IMR-90 (cell line): ENCODE data around the gene ACOX3. TPM values are rescaled to one million over a fixed set of nuclear protein-coding genes. Genes with fewer than 3 reads are reported as not detected.

Experiments used
- ATAC-seq: fragments of 200-7000 bp; cut with Tn5 transposase; 2 replicates; pipeline ENCODE4 v1.9.1; 2020; ENCODE audit warnings: low read depth, mild to moderate bottlenecking, moderate library complexity
- BruUV-seq: library from RNA; stranded (reverse); fragments of 400-500 nt; replicated peaks from 2 replicates; lab custom pipeline; 2021; lab: Mats Ljungman, UMichigan
- CTCF ChIA-PET: fragments of 300-600 bp; formaldehyde crosslinking; extraction: SDS; loops from one replicate; lab custom pipeline; 2021; ENCODE audit warnings: antibody characterized with exemption; lab: Yijun Ruan, JAX
- POLR2A ChIA-PET: fragments of 300-600 bp; sonication (Branson Sonifier 250); formaldehyde crosslinking; loops from one replicate; lab custom pipeline; 2022; ENCODE audit warnings: antibody characterized with exemption; ENCODE audit not compliant: unreplicated experiment; lab: Charles Lee
- DNase-seq: peaks from one replicate; pipeline ENCODE4 v3.0.0; 2013
- H2AFZ ChIP-seq: replicated peaks from 2 replicates; pipeline ENCODE3; 2013; ENCODE audit warnings: low read length, mild to moderate bottlenecking; ENCODE audit not compliant: poor library complexity
- H2AK5ac ChIP-seq: 2 replicates; pipeline ENCODE4 v1.6.1; 2013; ENCODE audit warnings: low read depth, low read length, inconsistent platforms
- H2AK9ac ChIP-seq: replicated peaks from 2 replicates; pipeline ENCODE3; 2013; ENCODE audit warnings: mild to moderate bottlenecking, low read depth, low read length, moderate library complexity; ENCODE audit not compliant: poor library complexity
- H2BK120ac ChIP-seq: 2 replicates; pipeline ENCODE4 v1.6.1; 2013; ENCODE audit warnings: low read depth, low read length, inconsistent platforms
- H2BK15ac ChIP-seq: 3 replicates; pipeline ENCODE4 v1.6.1; 2013; ENCODE audit warnings: low read depth, low read length, inconsistent platforms
- H2BK20ac ChIP-seq: 2 replicates; pipeline ENCODE4 v1.6.1; 2013; ENCODE audit warnings: low read depth, mild to moderate bottlenecking, inconsistent platforms, low read length, moderate library complexity
- H2BK5ac ChIP-seq: 2 replicates; pipeline ENCODE4 v1.6.1; 2013; ENCODE audit warnings: mild to moderate bottlenecking, low read depth, low read length, inconsistent platforms; ENCODE audit not compliant: poor library complexity, severe bottlenecking
- H3K14ac ChIP-seq: replicated peaks from 2 replicates; pipeline ENCODE4 v1.6.1; 2013; ENCODE audit warnings: low read depth, low read length, inconsistent platforms
- H3K18ac ChIP-seq: 2 replicates; pipeline ENCODE4 v1.6.1; 2013; ENCODE audit warnings: low read depth, low read length, control low read depth
- H3K23ac ChIP-seq: 2 replicates; pipeline ENCODE4 v1.6.1; 2013; ENCODE audit warnings: low read depth, low read length, inconsistent platforms
- H3K27ac ChIP-seq: 2 replicates; pipeline ENCODE4 v1.5.1; 2013; ENCODE audit warnings: mild to moderate bottlenecking, control low read depth, low read length; ENCODE audit not compliant: insufficient read depth
- H3K27me3 ChIP-seq: 2 replicates; pipeline ENCODE4 v1.6.1; 2013; ENCODE audit warnings: low read length; ENCODE audit not compliant: control insufficient read depth, insufficient read depth
- H3K36me3 ChIP-seq: 2 replicates; pipeline ENCODE4 v1.6.1; 2013; ENCODE audit warnings: low read length, mixed read lengths; ENCODE audit not compliant: control insufficient read depth, insufficient read depth
- H3K4ac ChIP-seq: 2 replicates; pipeline ENCODE4 v1.6.1; 2013; ENCODE audit warnings: low read depth, low read length, inconsistent platforms
- H3K4me1 ChIP-seq: 2 replicates; pipeline ENCODE4 v1.6.1; 2013; ENCODE audit warnings: low read length, mixed read lengths; ENCODE audit not compliant: control insufficient read depth, insufficient read depth
- H3K4me2 ChIP-seq: 2 replicates; pipeline ENCODE4 v1.6.1; 2013; ENCODE audit warnings: low read depth, mild to moderate bottlenecking, control low read depth, low read length, moderate library complexity
- H3K4me3 ChIP-seq: 2 replicates; pipeline ENCODE4 v1.5.1; 2013; ENCODE audit warnings: low read depth, mild to moderate bottlenecking, control low read depth, low read length, moderate library complexity; ENCODE audit not compliant: insufficient read depth
- H3K56ac ChIP-seq: 2 replicates; pipeline ENCODE4 v1.6.1; 2013; ENCODE audit warnings: low read length, inconsistent platforms; ENCODE audit not compliant: insufficient read depth; ENCODE audit errors: extremely low read depth
- H3K79me1 ChIP-seq, 2 experiments: 2 replicates each; pipeline ENCODE4 v1.6.1; 2013; ENCODE audit warnings: low read length in 2 of 2, inconsistent platforms in 1 of 2, low read depth in 1 of 2
- H3K9ac ChIP-seq: 2 replicates; pipeline ENCODE4 v1.6.1; 2013; ENCODE audit warnings: low read depth, low read length, control low read depth
- H3K9me1 ChIP-seq: 2 replicates; pipeline ENCODE4 v1.6.1; 2013; ENCODE audit warnings: low read length, inconsistent platforms; ENCODE audit not compliant: insufficient read depth
- H3K9me3 ChIP-seq: 2 replicates; pipeline ENCODE4 v1.6.1; 2013; ENCODE audit warnings: low read length; ENCODE audit not compliant: control insufficient read depth, insufficient read depth
- H4K20me1 ChIP-seq: 2 replicates; pipeline ENCODE4 v1.6.1; 2013; ENCODE audit warnings: low read length, inconsistent platforms; ENCODE audit not compliant: insufficient read depth
- H4K5ac ChIP-seq: 2 replicates; pipeline ENCODE4 v1.6.1; 2013; ENCODE audit warnings: mild to moderate bottlenecking, low read depth, low read length, control low read depth
- H4K8ac ChIP-seq, 2 experiments: 2 replicates each; pipeline ENCODE4 v1.6.1; 2013; ENCODE audit warnings: low read depth in 2 of 2, low read length in 2 of 2, control low read depth in 1 of 2, inconsistent platforms in 1 of 2
- H4K91ac ChIP-seq: 2 replicates; pipeline ENCODE4 v1.6.1; 2013; ENCODE audit warnings: low read depth, low read length, inconsistent platforms; ENCODE audit not compliant: insufficient read depth
- BHLHE40 ChIP-seq: fragments of 150-350 bp; IDR thresholded peaks from 2 replicates; pipeline ENCODE4 v1.6.1; 2016; ENCODE audit warnings: mild to moderate bottlenecking, low read depth, low read length
- FOS ChIP-seq: fragments of 150-350 bp; IDR thresholded peaks from 2 replicates; pipeline ENCODE4 v1.6.1; 2016; ENCODE audit warnings: low read depth, low read length
- SMC3 ChIP-seq: fragments of 150-350 bp; IDR thresholded peaks from 2 replicates; pipeline ENCODE4 v1.6.1; 2016; ENCODE audit warnings: low read depth, mild to moderate bottlenecking, antibody characterized with exemption, low read length, moderate library complexity
- WGBS, 2 experiments: methylation state at CpG; one replicate each; pipeline versions ENCODE4 v1.1.5 to v1.1.7; 2013; ENCODE audit warnings: missing lambda C conversion rate in 2 of 2; ENCODE audit not compliant: insufficient read length in 1 of 2; ENCODE audit errors: extremely low coverage in 2 of 2; 5-methylcytosine and 5-hydroxymethylcytosine counted together
- dilution Hi-C: fragments of 300-500 bp; cut with HindIII; formaldehyde crosslinking; loops from one replicate; pipeline ENCODE4 v1.14.3; 2018; ENCODE audit warnings: low sequenced_read_pairs; ENCODE audit not compliant: unreplicated experiment
- in situ Hi-C: fragments of 300-500 bp; cut with MboI; formaldehyde crosslinking; loops from 3 replicates; pipeline ENCODE4 v1.14.3; 2019; ENCODE audit warnings: low sequenced_read_pairs, inconsistent platforms, mixed read lengths
- intact Hi-C: fragments of 100-400 bp; cut with micrococcal nuclease; formaldehyde crosslinking; loops from 2 replicates; pipeline ENCODE4 v1.10.0; 2022
- polyA plus RNA-seq, 3 experiments: library from polyadenylated mRNA; depleted of rRNA; stranded (reverse); fragments of >200 nt; gene quantifications; 2 replicates each; pipeline ENCODE4 v1.2.3, GENCODE V29; 2012; ENCODE audit warnings: low replicate concordance in 1 of 3
- total RNA-seq: library from RNA; depleted of rRNA; stranded (reverse); fragments of >200 nt; gene quantifications from 2 replicates; pipeline ENCODE4 v1.2.3, GENCODE V29; 2012
- TF ChIP-seq, protein P1 (sequence below): fragments of 150-350 bp; IDR thresholded peaks from 2 replicates; pipeline ENCODE4 v1.6.1; 2016; ENCODE audit warnings: low read depth, mild to moderate bottlenecking, low read length, moderate library complexity, borderline replicate concordance

The ACOX3 gene
- total and polyA plus RNA-seq, 2 of the 4 experiments (the other 2 are of a cell fraction), result 15.2 to 25.8 TPM

DNA sequence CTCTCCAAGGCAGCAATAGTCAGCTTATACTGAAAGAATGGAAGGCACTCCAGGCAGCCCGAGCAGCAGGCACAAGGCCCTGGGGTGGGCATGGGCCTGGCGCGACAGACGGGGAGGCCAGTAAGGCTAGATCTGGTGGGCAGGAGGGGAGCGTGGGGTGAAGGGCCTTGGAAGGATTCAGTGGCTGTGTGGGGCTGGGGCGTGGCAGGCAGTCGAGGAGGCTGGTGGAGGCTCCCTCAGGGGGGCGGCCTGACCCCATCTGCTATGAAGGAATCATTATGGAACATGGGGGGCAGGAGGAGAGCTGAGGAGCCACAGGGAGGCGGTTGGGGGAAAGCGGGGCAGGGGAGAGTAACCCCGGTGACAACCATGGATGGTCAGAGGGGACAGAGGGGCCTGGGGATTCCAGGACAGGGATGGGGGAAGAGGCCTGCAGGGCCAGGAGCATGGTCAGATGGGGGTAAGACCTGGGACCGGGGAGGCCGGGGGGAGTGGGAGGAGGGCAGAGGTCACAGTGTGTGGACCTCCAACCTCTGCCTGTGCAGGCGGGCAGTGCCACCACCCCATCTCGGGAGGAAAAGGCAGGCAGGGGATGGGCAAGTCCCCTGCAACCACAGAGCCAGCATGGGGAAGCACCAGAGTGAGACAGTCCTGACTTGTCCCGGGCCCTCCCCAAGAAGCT lies 70.3 kb downstream of the ACOX3 start:
- Histone ChIP-seq H3K23ac (no peak overlapping the region), H2BK20ac (no peak overlapping the region), H3K36me3 (peaks cover 15% of the 10 kb centered on the region; the same call in 1 of the 2 replicates), H4K5ac (no peak overlapping the region), H2AFZ (no peak overlapping the region), H3K18ac (no peak overlapping the region), H3K9ac (no peak overlapping the region), H3K14ac (no peak overlapping the region), H3K9me3 (no peaks in the 10 kb centered on the region), H3K4me2 (no peak overlapping the region), H3K4ac (no peak overlapping the region), H2AK5ac (no peak overlapping the region), H4K91ac (no peak overlapping the region), H4K8ac (no peak overlapping the region), H3K27ac (no peak overlapping the region), H4K20me1 (no peaks in the 10 kb centered on the region; the same call in 1 of the 2 replicates), H3K4me1 (no peaks in the 10 kb centered on the region), H3K4me3 (no peak overlapping the region), H2AK9ac (peak overlapping the region; percentile 6), H2BK15ac (no peak overlapping the region), H3K27me3 (no peaks in the 10 kb centered on the region), H2BK5ac (no peak overlapping the region), H3K9me1 (no peaks in the 10 kb centered on the region), H3K79me1 (no peaks in the 10 kb centered on the region), H3K56ac (no peak overlapping the region), H2BK120ac (no peak overlapping the region)
- dilution Hi-C loops, result no loop called here
- ATAC-seq (no peak), DNase-seq (no peak)
- ChIA-PET POLR2A (no interaction called here), CTCF (no interaction called here)
- 87% methylated on average over 11 of the region's 16 CpGs; no CpG with 5 or more reads in 1 of the 2 experiments for WGBS, 2 experiments
- TF ChIP-seq FOS (no peak), SMC3 (no peak), BHLHE40 (no peak)
- TF ChIP-seq, protein P1, sequence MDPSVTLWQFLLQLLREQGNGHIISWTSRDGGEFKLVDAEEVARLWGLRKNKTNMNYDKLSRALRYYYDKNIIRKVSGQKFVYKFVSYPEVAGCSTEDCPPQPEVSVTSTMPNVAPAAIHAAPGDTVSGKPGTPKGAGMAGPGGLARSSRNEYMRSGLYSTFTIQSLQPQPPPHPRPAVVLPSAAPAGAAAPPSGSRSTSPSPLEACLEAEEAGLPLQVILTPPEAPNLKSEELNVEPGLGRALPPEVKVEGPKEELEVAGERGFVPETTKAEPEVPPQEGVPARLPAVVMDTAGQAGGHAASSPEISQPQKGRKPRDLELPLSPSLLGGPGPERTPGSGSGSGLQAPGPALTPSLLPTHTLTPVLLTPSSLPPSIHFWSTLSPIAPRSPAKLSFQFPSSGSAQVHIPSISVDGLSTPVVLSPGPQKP, result no peak
- in situ Hi-C loops, result no loop called here
- intact Hi-C loops, result no loop called here
- no TSS peak for BruUV-seq
